Neural progenitor cell (in vitro differentiated cells): ENCODE measurements around the gene TM2D3. TPM values are rescaled to one million over a fixed set of nuclear protein-coding genes. Genes with fewer than 3 reads are reported as not detected.

Experiments
- DNase-seq: peaks from one replicate; pipeline ENCODE4 v3.0.0-alpha.2; 2016; ENCODE audit warnings: low spot score
- H2AFZ ChIP-seq: fragments of 200-600 bp; sonication (generic); replicated peaks from 2 replicates; pipeline ENCODE4 v1.6.1; 2016; ENCODE audit warnings: antibody characterized with exemption
- H3F3A ChIP-seq: fragments of 200-600 bp; sonication (generic); 2 replicates; pipeline ENCODE4 v1.6.1; 2016; ENCODE audit warnings: antibody characterized with exemption, low read depth
- H3K27ac ChIP-seq: fragments of 200-600 bp; sonication (generic); 2 replicates; pipeline ENCODE4 v1.5.1; 2016; ENCODE audit warnings: mild to moderate bottlenecking
- H3K27me3 ChIP-seq: fragments of 200-600 bp; sonication (generic); 2 replicates; pipeline ENCODE4 v1.6.1; 2016; ENCODE audit warnings: mild to moderate bottlenecking, moderate library complexity
- H3K36me3 ChIP-seq: fragments of 200-600 bp; sonication (generic); 2 replicates; pipeline ENCODE4 v1.5.1; 2016
- H3K4me1 ChIP-seq: fragments of 200-600 bp; sonication (generic); 2 replicates; pipeline ENCODE4 v1.6.1; 2016; ENCODE audit warnings: mixed run types
- H3K4me2 ChIP-seq: fragments of 200-600 bp; sonication (generic); 2 replicates; pipeline ENCODE4 v1.6.1; 2016
- H3K4me3 ChIP-seq: fragments of 200-600 bp; sonication (generic); 2 replicates; pipeline ENCODE4 v1.5.1; 2016
- H3K79me2 ChIP-seq: fragments of 200-600 bp; sonication (generic); 2 replicates; pipeline ENCODE4 v1.6.1; 2016; ENCODE audit warnings: low read depth
- H3K9ac ChIP-seq: fragments of 200-600 bp; sonication (generic); 2 replicates; pipeline ENCODE4 v1.6.1; 2016
- H3K9me3 ChIP-seq: fragments of 200-600 bp; sonication (generic); 2 replicates; pipeline ENCODE4 v1.5.1; 2016; ENCODE audit warnings: low read depth
- H4K20me1 ChIP-seq: fragments of 200-600 bp; sonication (generic); 2 replicates; pipeline ENCODE4 v1.6.1; 2016; ENCODE audit warnings: low read depth
- H3K27ac Mint-ChIP-seq: 3 replicates; pipeline ENCODE4 v1.8.0; 2021; ENCODE audit warnings: mixed read lengths
- H3K27me3 Mint-ChIP-seq: 2 replicates; pipeline ENCODE4 v1.8.0; 2022; ENCODE audit warnings: low read depth, mild to moderate bottlenecking, inconsistent platforms, moderate library complexity, mixed read lengths; ENCODE audit not compliant: insufficient read depth
- H3K36me3 Mint-ChIP-seq: 3 replicates; pipeline ENCODE4 v1.8.0; 2021; ENCODE audit warnings: mixed read lengths
- H3K4me1 Mint-ChIP-seq: 3 replicates; pipeline ENCODE4 v1.8.0; 2021; ENCODE audit warnings: mixed read lengths
- H3K4me3 Mint-ChIP-seq: 3 replicates; pipeline ENCODE4 v1.8.0; 2021; ENCODE audit warnings: mild to moderate bottlenecking, moderate library complexity, mixed read lengths
- H3K9me3 Mint-ChIP-seq: 3 replicates; pipeline ENCODE4 v1.8.0; 2020; ENCODE audit warnings: mixed read lengths
- EZH2 ChIP-seq: fragments of 200-600 bp; sonication (generic); IDR thresholded peaks from 2 replicates; pipeline ENCODE4 v1.6.1; 2017; ENCODE audit warnings: antibody characterized with exemption, mild to moderate bottlenecking, moderate library complexity
- EZH2phosphoT487 ChIP-seq: fragments of 200-600 bp; sonication (generic); IDR thresholded peaks from 2 replicates; pipeline ENCODE4 v1.6.1; 2017; ENCODE audit warnings: antibody characterized with exemption
- total RNA-seq: library from RNA; depleted of rRNA; stranded (reverse); fragments of >200 nt; gene quantifications from 2 replicates; pipeline ENCODE4 v1.2.3, GENCODE V29; 2015; ENCODE audit warnings: low replicate concordance
- TF ChIP-seq, protein P1 (sequence below): fragments of 200-600 bp; sonication (generic); IDR thresholded peaks from 2 replicates; pipeline ENCODE4 v1.5.1; 2017; ENCODE audit warnings: antibody characterized with exemption, mild to moderate bottlenecking

TM2D3 gene
- total RNA-seq, 1 donor from 2014 or later = 58.4 TPM

DNA sequence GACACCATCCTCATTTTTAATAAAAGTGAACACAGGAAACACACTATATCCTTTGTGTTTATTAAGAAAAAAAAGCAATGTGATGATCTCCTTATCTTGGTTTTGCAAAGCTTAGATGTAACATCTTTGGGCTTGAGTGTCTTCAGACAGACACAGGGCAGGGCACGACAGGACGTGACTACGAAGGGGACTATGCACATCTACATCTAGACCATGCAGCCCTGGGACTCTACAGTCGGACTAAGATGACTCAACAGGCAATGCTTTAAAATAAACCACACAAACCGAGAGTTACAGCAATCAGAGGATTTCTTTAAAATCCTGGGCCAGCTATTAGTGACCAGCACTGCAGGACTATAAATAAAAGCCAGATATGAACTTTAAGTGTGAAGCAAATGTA is 22.8 kb upstream of the TM2D3 start:
- Histone ChIP-seq H3K36me3 (no peaks in the 10 kb centered on the region), H3K4me2 (no peak overlapping the region), H3K27me3 (no peaks in the 10 kb centered on the region), H3K27ac (no peak overlapping the region), H3K4me3 (no peak overlapping the region), H4K20me1 (no peaks in the 10 kb centered on the region), H3K79me2 (no peaks in the 10 kb centered on the region), H3K9me3 (no peaks in the 10 kb centered on the region), H2AFZ (no peak overlapping the region), H3F3A (peaks cover 18% of the 10 kb centered on the region), H3K4me1 (peaks cover 10% of the 10 kb centered on the region), H3K9ac (no peak overlapping the region)
- H3K9me3 Mint-ChIP-seq = no peaks in the 10 kb centered on the region
- no peak overlapping the region for H3K27ac Mint-ChIP-seq
- peaks cover 17% of the 10 kb centered on the region for H3K36me3 Mint-ChIP-seq
- peaks cover 9% of the 10 kb centered on the region for H3K4me1 Mint-ChIP-seq
- TF ChIP-seq, protein P1, sequence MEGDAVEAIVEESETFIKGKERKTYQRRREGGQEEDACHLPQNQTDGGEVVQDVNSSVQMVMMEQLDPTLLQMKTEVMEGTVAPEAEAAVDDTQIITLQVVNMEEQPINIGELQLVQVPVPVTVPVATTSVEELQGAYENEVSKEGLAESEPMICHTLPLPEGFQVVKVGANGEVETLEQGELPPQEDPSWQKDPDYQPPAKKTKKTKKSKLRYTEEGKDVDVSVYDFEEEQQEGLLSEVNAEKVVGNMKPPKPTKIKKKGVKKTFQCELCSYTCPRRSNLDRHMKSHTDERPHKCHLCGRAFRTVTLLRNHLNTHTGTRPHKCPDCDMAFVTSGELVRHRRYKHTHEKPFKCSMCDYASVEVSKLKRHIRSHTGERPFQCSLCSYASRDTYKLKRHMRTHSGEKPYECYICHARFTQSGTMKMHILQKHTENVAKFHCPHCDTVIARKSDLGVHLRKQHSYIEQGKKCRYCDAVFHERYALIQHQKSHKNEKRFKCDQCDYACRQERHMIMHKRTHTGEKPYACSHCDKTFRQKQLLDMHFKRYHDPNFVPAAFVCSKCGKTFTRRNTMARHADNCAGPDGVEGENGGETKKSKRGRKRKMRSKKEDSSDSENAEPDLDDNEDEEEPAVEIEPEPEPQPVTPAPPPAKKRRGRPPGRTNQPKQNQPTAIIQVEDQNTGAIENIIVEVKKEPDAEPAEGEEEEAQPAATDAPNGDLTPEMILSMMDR = no peak
- TF ChIP-seq EZH2phosphoT487 (no peak), EZH2 (no peak)
- no peak overlapping the region for H3K4me3 Mint-ChIP-seq
- peaks cover 2% of the 10 kb centered on the region for H3K27me3 Mint-ChIP-seq
- DNase-seq = no peak

DNA sequence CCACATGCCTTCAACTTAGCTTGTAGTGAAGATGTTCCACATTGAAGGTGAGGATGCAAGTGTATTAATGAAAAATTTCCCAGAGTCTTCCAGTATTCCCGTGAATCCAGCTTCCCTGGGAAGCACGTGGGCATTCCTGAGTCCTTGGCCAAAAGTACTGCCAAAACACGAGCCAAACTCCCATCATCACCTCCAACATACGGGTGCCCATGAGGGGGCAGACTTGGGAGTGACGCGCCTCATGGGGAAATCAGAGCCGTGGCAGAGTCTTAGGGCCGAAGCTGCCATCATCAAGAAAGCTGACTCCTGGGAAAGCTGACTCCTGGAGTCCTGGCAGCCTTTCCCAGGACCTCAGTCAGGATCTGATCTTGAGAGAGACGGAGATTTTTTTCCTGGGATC is 20.1 kb upstream of the TM2D3 start:
- Mint-ChIP-seq H3K4me3 (no peak overlapping the region), H3K36me3 (peaks cover 26% of the 10 kb centered on the region), H3K27ac (no peak overlapping the region), H3K4me1 (peaks cover 9% of the 10 kb centered on the region), H3K9me3 (peaks cover 3% of the 10 kb centered on the region), H3K27me3 (peaks cover 2% of the 10 kb centered on the region)
- peaks cover 18% of the 10 kb centered on the region for H3F3A ChIP-seq
- H2AFZ ChIP-seq = no peak overlapping the region
- H3K9ac ChIP-seq = no peak overlapping the region
- H3K79me2 ChIP-seq = no peaks in the 10 kb centered on the region
- DNase-seq = peak; percentile 19
- H3K36me3 ChIP-seq = no peaks in the 10 kb centered on the region
- H3K27me3 ChIP-seq = no peaks in the 10 kb centered on the region
- no peak overlapping the region for H3K4me3 ChIP-seq
- H4K20me1 ChIP-seq = no peaks in the 10 kb centered on the region
- H3K27ac ChIP-seq = no peak overlapping the region
- TF ChIP-seq, protein P1 = peak; percentile 21
- no peak for TF ChIP-seq EZH2
- no peak for TF ChIP-seq EZH2phosphoT487
- no peaks in the 10 kb centered on the region for H3K9me3 ChIP-seq
- peaks cover 10% of the 10 kb centered on the region for H3K4me1 ChIP-seq
- no peak overlapping the region for H3K4me2 ChIP-seq

GRCh38 chr15:101669744-101670143 is 17.6 kb upstream of the TM2D3 start:
- H3F3A ChIP-seq = no peaks in the 10 kb centered on the region
- H2AFZ ChIP-seq = no peak overlapping the region
- H3K4me2 ChIP-seq = no peak overlapping the region
- Mint-ChIP-seq H3K4me1 (no peaks in the 10 kb centered on the region), H3K27me3 (peaks cover 2% of the 10 kb centered on the region), H3K36me3 (peaks cover 32% of the 10 kb centered on the region), H3K9me3 (peaks cover 6% of the 10 kb centered on the region), H3K4me3 (no peak overlapping the region), H3K27ac (no peak overlapping the region)
- no peaks in the 10 kb centered on the region for H3K36me3 ChIP-seq
- no peak overlapping the region for H3K4me3 ChIP-seq
- no peak overlapping the region for H3K27ac ChIP-seq
- H3K9ac ChIP-seq = no peak overlapping the region
- H3K27me3 ChIP-seq = no peaks in the 10 kb centered on the region
- no peak for DNase-seq
- no peaks in the 10 kb centered on the region for H4K20me1 ChIP-seq
- TF ChIP-seq, protein P1 = no peak
- no peak for TF ChIP-seq EZH2
- no peak for TF ChIP-seq EZH2phosphoT487
- H3K4me1 ChIP-seq = no peaks in the 10 kb centered on the region
- H3K9me3 ChIP-seq = no peaks in the 10 kb centered on the region
- H3K79me2 ChIP-seq = no peaks in the 10 kb centered on the region
